Neural crest cell (in vitro differentiated cells): ENCODE results near the gene EME2. TPM values are rescaled to one million over a fixed set of nuclear protein-coding genes. Genes with fewer than 3 reads are reported as not detected.

Experiments
- DNase-seq: peaks from one replicate; pipeline ENCODE4 v3.0.0; 2021; ENCODE audit warnings: low read depth, mixed read lengths, low spot score
- H3K27ac Mint-ChIP-seq: one replicate; pipeline ENCODE4 v1.8.0; 2021; ENCODE audit warnings: mild to moderate bottlenecking, mixed read lengths; ENCODE audit not compliant: unreplicated experiment
- H3K27me3 Mint-ChIP-seq: 2 replicates; pipeline ENCODE4 v1.8.0; 2021; ENCODE audit warnings: low read depth, mild to moderate bottlenecking, mixed read lengths
- H3K36me3 Mint-ChIP-seq: 2 replicates; pipeline ENCODE4 v1.8.0; 2021; ENCODE audit warnings: low read depth, mild to moderate bottlenecking, mixed read lengths
- H3K4me1 Mint-ChIP-seq: 2 replicates; pipeline ENCODE4 v1.8.0; 2021; ENCODE audit warnings: mixed read lengths
- H3K4me3 Mint-ChIP-seq: one replicate; pipeline ENCODE4 v1.8.0; 2021; ENCODE audit warnings: mild to moderate bottlenecking, mixed read lengths
- H3K9me3 Mint-ChIP-seq: 2 replicates; pipeline ENCODE4 v1.8.0; 2021; ENCODE audit warnings: mixed read lengths
- total RNA-seq: library from RNA; stranded (reverse); gene quantifications from 2 replicates; pipeline ENCODE4 v1.2.1, GENCODE V29; 2021
- TF ChIP-seq, protein P1 (sequence below): fragments of 200-600 bp; sonication (generic); conservative IDR thresholded peaks from 2 replicates; pipeline ENCODE4 v1.5.0; 2021; ENCODE audit warnings: antibody characterized with exemption, mild to moderate bottlenecking

EME2 gene
- total RNA-seq, 1 donor from 2014 or later, result 36.5 TPM

DNA sequence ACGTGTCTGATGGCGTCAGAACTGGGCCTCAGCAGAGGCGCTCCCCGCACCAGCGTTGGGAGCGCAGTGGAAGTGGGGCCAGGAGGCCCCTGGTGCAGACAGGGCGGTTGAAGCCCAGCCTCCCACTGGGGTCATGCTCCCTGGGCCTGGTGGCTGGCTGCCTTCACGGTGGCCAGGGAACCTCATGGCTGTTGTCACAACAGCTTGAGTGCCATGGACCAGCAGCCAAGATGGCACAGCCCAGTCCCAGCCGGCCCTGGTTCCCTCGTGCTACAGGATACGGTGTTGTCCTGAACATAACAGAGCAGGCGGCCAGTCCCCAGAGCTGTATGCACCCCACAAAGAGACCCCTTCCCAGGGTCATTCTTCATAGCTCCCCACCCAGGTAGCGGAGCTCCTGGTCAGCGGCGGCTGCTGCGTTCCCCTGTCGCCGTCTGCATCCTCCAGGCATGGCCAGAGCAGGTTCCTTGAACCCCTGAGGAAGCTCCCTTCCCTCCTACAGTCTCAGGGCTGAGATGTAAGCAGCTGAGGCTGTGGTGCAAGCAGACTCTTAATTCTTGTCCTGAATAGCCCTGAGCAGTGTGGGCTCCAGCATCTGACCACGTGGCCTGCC lies 31.0 kb upstream of the EME2 start:
- no peak overlapping the region for H3K27ac Mint-ChIP-seq
- no peak for DNase-seq
- TF ChIP-seq, protein P1, sequence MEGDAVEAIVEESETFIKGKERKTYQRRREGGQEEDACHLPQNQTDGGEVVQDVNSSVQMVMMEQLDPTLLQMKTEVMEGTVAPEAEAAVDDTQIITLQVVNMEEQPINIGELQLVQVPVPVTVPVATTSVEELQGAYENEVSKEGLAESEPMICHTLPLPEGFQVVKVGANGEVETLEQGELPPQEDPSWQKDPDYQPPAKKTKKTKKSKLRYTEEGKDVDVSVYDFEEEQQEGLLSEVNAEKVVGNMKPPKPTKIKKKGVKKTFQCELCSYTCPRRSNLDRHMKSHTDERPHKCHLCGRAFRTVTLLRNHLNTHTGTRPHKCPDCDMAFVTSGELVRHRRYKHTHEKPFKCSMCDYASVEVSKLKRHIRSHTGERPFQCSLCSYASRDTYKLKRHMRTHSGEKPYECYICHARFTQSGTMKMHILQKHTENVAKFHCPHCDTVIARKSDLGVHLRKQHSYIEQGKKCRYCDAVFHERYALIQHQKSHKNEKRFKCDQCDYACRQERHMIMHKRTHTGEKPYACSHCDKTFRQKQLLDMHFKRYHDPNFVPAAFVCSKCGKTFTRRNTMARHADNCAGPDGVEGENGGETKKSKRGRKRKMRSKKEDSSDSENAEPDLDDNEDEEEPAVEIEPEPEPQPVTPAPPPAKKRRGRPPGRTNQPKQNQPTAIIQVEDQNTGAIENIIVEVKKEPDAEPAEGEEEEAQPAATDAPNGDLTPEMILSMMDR, result no peak
- no peaks in the 10 kb centered on the region for H3K27me3 Mint-ChIP-seq
- H3K4me3 Mint-ChIP-seq, result no peak overlapping the region
- H3K9me3 Mint-ChIP-seq, result no peaks in the 10 kb centered on the region
- H3K4me1 Mint-ChIP-seq, result no peaks in the 10 kb centered on the region
- H3K36me3 Mint-ChIP-seq, result no peaks in the 10 kb centered on the region

DNA sequence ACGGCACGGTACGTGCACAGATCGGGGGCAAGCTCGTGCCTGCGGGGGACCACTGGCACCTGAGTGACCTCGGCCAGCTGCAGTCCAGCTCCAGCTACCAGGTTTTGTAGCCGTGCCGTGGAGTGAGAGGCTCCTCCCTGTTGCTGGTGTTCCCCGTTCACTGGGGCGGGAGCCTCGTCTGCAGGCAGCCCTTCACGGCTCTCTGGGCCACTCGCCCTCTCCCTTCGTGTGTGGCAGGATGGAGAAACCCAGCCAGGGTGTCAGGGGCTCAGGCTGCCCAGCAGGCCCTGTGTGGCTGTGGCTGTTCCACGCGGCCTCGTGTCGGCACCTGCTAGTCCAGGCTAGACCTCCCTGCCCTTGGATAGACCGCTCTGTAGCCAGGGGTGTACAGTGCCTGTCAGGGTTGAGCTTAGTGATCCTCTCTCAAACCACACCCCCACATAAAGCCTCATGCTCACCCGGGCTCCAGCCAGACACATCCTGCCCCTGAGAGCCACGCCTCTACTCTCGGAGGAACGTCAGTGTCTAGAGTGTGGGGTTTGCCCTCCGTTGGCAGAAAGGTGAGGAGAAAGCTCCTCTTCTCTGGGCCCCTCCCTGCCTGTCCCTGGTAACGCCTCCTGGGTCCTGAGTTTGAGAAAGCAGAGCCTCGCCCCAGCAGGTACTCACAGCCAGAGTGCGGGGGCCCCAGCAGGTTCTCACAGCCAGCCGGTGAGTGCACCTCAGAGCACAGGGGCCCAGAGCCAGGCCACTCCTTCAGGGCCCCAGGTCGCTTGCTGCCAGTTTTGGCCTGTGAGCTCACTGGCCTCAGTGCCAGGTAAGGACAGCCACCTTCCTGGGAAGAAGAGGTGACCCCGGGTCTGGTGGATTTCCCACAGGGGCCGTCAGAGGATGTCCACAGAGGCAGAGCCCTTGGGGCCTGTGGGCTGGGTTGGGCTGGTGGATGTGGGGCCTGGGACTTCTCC lies 29.0 kb upstream of the EME2 start:
- TF ChIP-seq, protein P1, result no peak
- Mint-ChIP-seq H3K27ac (no peak overlapping the region), H3K36me3 (no peaks in the 10 kb centered on the region), H3K4me1 (no peaks in the 10 kb centered on the region), H3K9me3 (no peaks in the 10 kb centered on the region), H3K27me3 (no peaks in the 10 kb centered on the region), H3K4me3 (no peak overlapping the region)
- DNase-seq, result no peak

DNA sequence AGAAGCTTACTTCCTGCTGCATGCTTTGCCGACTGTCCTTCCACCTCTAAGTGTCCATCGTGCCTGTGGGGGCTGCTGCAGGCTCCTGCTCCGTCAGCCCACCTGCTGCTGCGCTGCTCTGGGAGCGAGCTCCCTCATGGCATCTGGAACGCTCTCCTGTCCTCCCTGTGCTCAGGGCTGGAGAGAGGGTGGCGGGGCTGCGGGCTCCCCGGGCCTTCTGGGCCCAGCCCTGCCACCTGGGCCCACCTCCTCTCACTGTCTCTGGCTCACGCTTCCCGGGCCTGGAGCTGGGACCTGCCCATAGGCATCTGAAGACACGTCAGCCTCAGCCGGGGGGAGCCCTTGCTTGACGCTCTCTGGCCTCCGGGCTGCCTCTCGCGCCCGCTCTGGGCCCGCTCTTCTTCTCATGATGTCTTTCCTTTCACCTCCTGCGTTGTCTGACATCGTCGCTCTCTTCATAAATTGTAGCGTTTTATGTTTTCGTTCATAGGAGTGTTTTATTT lies 28.2 kb upstream of the EME2 start:
- Mint-ChIP-seq H3K27me3 (no peaks in the 10 kb centered on the region), H3K4me3 (no peak overlapping the region), H3K9me3 (no peaks in the 10 kb centered on the region), H3K4me1 (no peaks in the 10 kb centered on the region), H3K36me3 (no peaks in the 10 kb centered on the region), H3K27ac (no peak overlapping the region)
- TF ChIP-seq, protein P1, result no peak
- no peak for DNase-seq

DNA sequence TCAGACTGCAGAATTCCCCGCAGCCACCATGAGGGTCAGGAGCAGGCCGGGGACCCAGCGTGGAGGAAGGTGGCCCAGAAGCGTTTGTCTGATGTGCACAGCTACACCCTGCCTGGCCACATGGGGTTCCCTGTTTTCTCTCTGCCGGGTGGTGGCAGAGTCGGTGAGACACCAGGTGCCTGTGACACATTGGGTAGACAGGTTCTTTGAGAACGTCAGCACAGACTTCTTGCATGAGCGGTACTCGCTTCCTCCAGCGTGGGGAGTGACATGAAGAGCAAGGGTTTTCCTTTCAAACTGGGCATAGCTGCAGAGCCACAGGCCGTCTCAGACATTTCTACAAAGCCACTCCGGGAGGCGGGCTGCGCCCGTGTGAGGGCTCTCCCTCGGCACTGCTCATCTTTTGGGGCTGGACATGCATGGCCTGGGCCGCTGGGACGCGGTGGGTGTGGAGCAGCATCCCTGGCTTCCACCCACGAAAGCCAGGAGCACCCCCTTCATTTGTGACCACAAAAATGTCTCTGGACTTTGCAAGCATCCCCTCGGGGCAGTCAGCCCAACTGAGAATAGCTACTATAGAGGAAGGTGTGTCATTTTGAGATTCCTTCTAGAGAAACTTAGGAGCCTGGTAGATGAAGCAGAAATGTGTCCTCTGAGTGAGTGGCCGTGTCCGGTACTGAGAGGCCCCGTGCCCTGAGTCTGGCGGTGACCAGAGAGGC lies 27.3 kb upstream of the EME2 start:
- H3K36me3 Mint-ChIP-seq, result no peaks in the 10 kb centered on the region
- no peak for DNase-seq
- no peaks in the 10 kb centered on the region for H3K4me1 Mint-ChIP-seq
- no peaks in the 10 kb centered on the region for H3K9me3 Mint-ChIP-seq
- no peak overlapping the region for H3K27ac Mint-ChIP-seq
- H3K27me3 Mint-ChIP-seq, result no peaks in the 10 kb centered on the region
- TF ChIP-seq, protein P1, result no peak
- no peak overlapping the region for H3K4me3 Mint-ChIP-seq

DNA sequence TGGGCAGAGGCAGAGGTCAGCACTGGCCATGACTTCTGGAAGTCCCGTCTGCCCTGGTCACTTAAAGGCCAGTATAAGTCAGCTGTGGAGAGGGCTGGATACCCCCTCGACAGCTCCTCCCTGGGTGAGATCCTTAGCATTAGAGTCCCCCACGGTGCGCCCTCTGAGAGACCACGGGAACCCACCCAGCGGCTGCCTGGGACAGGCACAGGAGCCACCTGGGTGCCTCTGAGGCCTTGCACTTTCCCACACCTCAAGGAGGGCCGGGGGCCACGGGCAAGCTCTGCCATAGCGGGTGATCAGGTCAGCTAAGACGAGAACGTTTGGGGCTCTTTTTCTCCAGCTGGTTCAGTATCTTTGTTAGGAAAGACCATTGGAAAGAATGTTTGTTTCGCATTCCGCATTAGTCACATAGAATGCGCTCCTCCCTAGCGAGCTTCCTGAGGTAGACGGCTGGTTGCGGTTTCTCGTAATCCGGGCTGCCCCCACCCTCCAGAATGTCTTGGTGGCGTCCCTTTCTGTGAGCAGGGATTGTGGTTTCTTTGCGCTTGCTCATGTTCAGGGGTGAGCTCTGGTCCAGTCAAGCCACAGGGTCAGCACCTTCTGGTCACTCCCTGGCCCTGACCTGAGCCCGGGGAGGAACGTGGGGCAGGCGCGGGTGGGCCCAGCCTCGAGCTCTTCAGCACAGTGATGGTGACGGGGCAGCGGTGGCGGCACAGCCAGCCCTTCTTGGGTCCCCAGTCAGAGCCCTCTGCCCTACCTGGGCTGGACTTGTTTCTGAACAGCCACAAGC lies 26.5 kb upstream of the EME2 start:
- DNase-seq, result no peak
- TF ChIP-seq, protein P1, result no peak
- Mint-ChIP-seq H3K4me3 (no peak overlapping the region), H3K9me3 (no peaks in the 10 kb centered on the region), H3K4me1 (no peaks in the 10 kb centered on the region), H3K27me3 (no peaks in the 10 kb centered on the region), H3K27ac (no peak overlapping the region), H3K36me3 (no peaks in the 10 kb centered on the region)
